ENCODE results near the gene FOLR2.

DNA sequence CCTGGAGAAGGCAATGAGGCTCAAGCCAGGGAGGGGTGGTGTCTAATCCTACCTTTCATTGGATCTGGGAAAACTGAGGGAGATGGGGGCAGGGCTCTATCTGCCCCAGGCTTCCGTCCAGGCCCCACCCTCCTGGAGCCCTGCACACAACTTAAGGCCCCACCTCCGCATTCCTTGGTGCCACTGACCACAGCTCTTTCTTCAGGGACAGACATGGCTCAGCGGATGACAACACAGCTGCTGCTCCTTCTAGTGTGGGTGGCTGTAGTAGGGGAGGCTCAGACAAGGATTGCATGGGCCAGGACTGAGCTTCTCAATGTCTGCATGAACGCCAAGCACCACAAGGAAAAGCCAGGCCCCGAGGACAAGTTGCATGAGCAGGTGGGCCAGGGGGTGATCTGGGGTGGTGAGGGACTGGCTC, 24.6 kb upstream of the FOLR2 start, which contains the start of gene FOLR1:
- TF ChIP-seq, protein P1, sequence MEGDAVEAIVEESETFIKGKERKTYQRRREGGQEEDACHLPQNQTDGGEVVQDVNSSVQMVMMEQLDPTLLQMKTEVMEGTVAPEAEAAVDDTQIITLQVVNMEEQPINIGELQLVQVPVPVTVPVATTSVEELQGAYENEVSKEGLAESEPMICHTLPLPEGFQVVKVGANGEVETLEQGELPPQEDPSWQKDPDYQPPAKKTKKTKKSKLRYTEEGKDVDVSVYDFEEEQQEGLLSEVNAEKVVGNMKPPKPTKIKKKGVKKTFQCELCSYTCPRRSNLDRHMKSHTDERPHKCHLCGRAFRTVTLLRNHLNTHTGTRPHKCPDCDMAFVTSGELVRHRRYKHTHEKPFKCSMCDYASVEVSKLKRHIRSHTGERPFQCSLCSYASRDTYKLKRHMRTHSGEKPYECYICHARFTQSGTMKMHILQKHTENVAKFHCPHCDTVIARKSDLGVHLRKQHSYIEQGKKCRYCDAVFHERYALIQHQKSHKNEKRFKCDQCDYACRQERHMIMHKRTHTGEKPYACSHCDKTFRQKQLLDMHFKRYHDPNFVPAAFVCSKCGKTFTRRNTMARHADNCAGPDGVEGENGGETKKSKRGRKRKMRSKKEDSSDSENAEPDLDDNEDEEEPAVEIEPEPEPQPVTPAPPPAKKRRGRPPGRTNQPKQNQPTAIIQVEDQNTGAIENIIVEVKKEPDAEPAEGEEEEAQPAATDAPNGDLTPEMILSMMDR (optimal IDR thresholded peaks at IDR 0.05 in 1 of 3, IDR thresholded peaks at IDR 0.05 in 1 of 3, conservative IDR thresholded peaks at IDR 0.05 in 1 of 3; ENCODE audit: extremely low read depth in 1 of 3, insufficient read depth in 2 of 3, low read length in 3 of 3): no peak
- no peak for TF ChIP-seq EZH2 (IDR thresholded peaks at IDR 0.05; ENCODE audit: low read length)

All from keratinocyte (primary cell).